Measurements from ENCODE around the gene TLR10. TPM values are rescaled to one million over a fixed set of nuclear protein-coding genes. Genes with fewer than 3 reads are reported as not detected.
"Not testable (repeated sequence)": the region's sequence is repeated elsewhere in the genome, so short reads cannot be mapped to it uniquely, and the experiment has no call there.

The TLR10 gene
- total RNA-seq, 4 donors from 2014 or later, result 0.09 to 0.38 (median 0.38) TPM; not detected in 1

DNA sequence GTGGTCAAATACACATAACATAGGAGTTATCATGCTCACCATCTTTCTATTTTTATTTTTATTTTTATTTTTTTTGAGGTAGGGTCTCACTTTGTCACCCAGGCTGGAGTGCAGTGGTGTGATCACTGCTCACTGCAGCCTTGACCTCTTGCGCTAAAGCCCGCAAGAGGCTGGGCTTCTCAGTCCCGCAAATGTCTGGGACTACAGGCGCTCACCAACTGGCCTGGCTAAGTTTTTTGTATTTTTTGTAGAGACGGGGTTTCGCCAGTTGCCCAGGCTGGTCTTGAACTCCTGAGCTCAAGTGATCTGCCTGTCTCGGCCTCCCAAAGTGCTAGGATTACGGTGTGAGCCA, 295 bp upstream of the TLR10 start:
- peaks cover 0 to 7% (median 0%) of the 10 kb centered on the region in 3 donors for H3K4me1 ChIP-seq
- WGBS, 2 donors, result 81 to 85% methylated on average over 7 to 8 of the region's 8 CpGs
- no peaks in the 10 kb centered on the region for H3K27me3 ChIP-seq
- intact Hi-C loops (cut with DNase I), result no loop called here
- no peak overlapping the region for H3K27ac ChIP-seq
- TF ChIP-seq POLR2A (IDR thresholded peaks at IDR 0.05), result no peak
- TF ChIP-seq CTCF (IDR thresholded peaks at IDR 0.05), result no peak
- H3K9me3 ChIP-seq, result no peaks in the 10 kb centered on the region
- DNase-seq, result no peak
- H3K36me3 ChIP-seq, result no peaks in the 10 kb centered on the region
- no peak overlapping the region for H3K4me3 ChIP-seq

DNA sequence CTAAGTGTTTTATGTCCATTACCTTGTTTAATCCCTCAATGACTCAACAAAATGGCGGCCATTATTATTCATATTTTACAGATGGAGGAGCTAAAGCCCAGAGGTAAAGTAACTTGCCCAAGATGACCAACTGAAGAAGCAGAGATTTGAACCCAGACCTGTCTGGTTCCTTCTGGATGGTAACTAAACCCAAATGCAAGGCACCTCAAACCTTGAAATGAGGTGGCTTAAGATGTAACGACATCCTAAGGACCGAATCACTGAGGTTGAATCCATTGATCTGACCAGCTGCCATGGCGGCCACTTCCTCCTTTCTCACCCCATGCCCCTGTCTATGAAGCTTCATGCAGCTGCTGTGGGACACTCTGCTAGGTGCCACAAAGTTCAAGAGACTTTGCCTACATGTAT, 932 bp downstream of the TLR10 start:
- intact Hi-C loops (cut with DNase I), result no loop called here
- TF ChIP-seq CTCF (IDR thresholded peaks at IDR 0.05) (no peak), POLR2A (IDR thresholded peaks at IDR 0.05) (no peak)
- no peaks in the 10 kb centered on the region for H3K27me3 ChIP-seq
- no peak for DNase-seq
- peaks cover 0 to 3% (median 0%) of the 10 kb centered on the region in 3 donors for H3K4me1 ChIP-seq
- H3K4me3 ChIP-seq, result no peak overlapping the region
- H3K36me3 ChIP-seq, result no peaks in the 10 kb centered on the region
- H3K9me3 ChIP-seq, result no peaks in the 10 kb centered on the region
- H3K27ac ChIP-seq, result no peak overlapping the region
- 88 to 89% methylated on average over 4 of the region's 4 CpGs for WGBS, 2 donors

- Histone ChIP-seq H3K4me3 (no peak overlapping the region), H3K36me3 (no peaks in the 10 kb centered on the region), H3K27me3 (no peaks in the 10 kb centered on the region), H3K4me1 (peaks cover 0 to 7% (median 0%) of the 10 kb centered on the region in 3 donors), H3K27ac (no peak overlapping the region), H3K9me3 (no peaks in the 10 kb centered on the region)
- WGBS, 2 donors, result 91% methylated on average over 4 of the region's 4 CpGs
- DNase-seq, result no peak
- TF ChIP-seq CTCF (IDR thresholded peaks at IDR 0.05), result no peak
- TF ChIP-seq POLR2A (IDR thresholded peaks at IDR 0.05), result no peak
- intact Hi-C loops (cut with DNase I), result no loop called here
Measured at GRCh38 chr4:38780833-38781484, 1.8 kb downstream of the TLR10 start.

DNA sequence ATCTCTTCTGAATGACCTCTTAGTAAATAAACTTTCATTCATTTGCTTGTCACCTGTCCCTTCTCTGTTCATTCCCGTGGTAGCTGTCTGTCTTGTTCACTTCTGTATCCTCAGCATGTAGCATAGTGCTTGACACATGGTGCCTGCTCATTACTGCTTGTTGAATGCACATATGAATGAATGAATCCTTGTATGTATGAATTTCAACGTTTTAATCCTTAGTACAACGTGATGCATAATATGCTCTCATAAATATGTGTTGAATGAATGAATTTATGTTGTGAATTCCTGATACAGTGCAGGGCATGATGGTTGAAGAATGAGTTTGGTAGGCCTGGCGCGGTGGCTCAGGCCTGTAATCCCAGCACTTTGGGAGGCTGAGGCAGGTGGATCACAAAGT, 3.0 kb downstream of the TLR10 start:
- WGBS, 2 donors, result 74 to 81% methylated on average over 3 to 5 of the region's 5 CpGs
- no peak for DNase-seq
- H3K27me3 ChIP-seq, result no peaks in the 10 kb centered on the region
- TF ChIP-seq POLR2A (IDR thresholded peaks at IDR 0.05) (no peak), CTCF (IDR thresholded peaks at IDR 0.05) (no peak)
- H3K9me3 ChIP-seq, result no peaks in the 10 kb centered on the region
- peaks cover 0 to 7% (median 0%) of the 10 kb centered on the region in 3 donors for H3K4me1 ChIP-seq
- intact Hi-C loops (cut with DNase I), result no loop called here
- no peak overlapping the region for H3K4me3 ChIP-seq
- no peaks in the 10 kb centered on the region for H3K36me3 ChIP-seq
- H3K27ac ChIP-seq, result no peak overlapping the region

GRCh38 chr4:38777925-38778324, 4.9 kb downstream of the TLR10 start:
- DNase-seq; H3K27me3 ChIP-seq; H3K4me3 ChIP-seq; intact Hi-C loops (cut with DNase I); H3K27ac ChIP-seq; H3K9me3 ChIP-seq; H3K36me3 ChIP-seq; H3K4me1 ChIP-seq: not testable (repeated sequence)
- WGBS, 2 donors, result 68 to 78% methylated on average over 1 to 2 of the region's 2 CpGs

- intact Hi-C loops (cut with DNase I), result no loop called here
- Histone ChIP-seq H3K36me3 (no peaks in the 10 kb centered on the region), H3K27ac (no peak overlapping the region), H3K27me3 (no peaks in the 10 kb centered on the region), H3K4me1 (peaks cover 0 to 5% (median 0%) of the 10 kb centered on the region in 3 donors), H3K4me3 (no peak overlapping the region), H3K9me3 (no peaks in the 10 kb centered on the region)
- WGBS, 2 donors, result 61 to 71% methylated on average over 2 of the region's 2 CpGs
- no peak for DNase-seq
- TF ChIP-seq POLR2A (IDR thresholded peaks at IDR 0.05) (no peak), CTCF (IDR thresholded peaks at IDR 0.05) (no peak)
Measured at GRCh38 chr4:38775326-38775725, 7.5 kb downstream of the TLR10 start.

Measured in esophagus squamous epithelium (tissue), 5 donors.